ENCODE measurements around the gene TMEM236.

Gene TMEM236

DNA sequence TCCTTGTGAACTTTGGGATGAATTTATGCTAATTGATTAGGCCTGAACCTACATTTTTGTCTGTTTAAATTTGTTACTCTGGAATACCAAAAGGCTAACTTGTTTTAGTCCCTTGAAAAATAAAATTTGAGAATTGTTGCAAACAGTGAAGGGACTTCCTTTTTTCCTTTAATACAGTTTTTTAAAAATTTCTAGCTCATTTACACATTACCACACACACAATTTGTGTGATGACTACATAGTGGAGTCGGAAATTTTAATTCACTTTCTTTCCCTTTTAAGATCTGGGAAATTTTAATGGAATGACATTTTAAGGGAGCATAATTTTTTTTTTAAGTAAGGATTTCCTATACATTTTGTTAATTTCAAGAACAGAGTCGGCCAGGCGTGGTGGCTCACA, 8.6 kb upstream of the TMEM236 start:
- DNase-seq = no peak

DNA sequence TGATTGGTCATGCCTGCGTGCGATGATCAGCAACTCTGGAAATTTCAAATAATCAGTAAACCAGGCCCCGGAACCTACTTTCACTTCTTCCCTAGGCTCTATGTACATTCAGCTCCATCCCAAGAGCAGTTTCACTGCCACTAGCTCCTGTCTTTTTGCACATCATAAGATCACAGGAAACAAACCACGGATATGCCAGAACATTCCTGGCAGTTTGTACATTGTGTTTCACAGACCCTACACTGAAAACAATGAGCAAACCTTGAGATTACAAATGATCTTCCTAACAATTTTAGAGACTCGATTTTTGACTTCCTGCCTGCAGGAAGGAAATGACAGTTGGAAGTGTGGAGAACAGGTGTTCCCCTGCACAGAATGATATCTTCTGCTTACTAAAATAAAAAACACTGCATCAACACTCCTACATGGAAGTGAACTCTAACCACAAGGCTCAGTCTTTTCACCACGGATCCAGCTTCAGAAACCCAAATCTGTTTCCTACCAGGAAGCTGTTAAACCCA, 7.6 kb upstream of the TMEM236 start:
- DNase-seq = no peak

DNA sequence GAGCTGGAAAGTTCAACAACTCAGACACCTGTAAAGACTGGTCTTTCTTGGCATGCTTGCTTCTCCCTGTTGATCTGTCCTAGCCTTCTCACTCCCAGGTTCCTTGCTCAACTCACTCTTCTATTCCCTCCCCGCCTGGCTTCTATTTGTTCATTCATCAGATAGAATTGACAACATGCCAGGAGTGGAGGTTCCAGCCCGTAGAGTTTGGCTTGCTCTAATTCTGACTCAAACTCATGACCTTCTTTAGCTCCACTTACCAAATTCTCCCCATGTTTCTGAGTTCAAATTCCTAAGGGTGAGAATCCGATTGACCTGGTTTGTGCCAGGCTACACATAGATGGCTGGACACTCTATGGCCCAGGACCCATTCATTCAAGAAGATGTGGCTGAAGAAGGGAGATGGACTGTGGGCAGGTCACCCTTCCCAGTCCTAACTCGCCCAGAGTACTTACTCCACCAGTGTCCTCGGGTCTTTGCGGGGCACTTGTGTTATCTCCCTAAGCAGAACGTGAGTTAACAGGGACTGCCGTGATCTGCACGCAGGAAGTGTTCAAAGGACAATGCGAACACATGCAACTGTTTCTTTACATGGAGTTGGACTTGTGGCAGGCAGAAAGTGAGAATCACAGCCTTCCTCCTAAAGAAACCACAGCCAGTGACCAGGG, 4.0 kb upstream of the TMEM236 start:
- no peak for DNase-seq

DNA sequence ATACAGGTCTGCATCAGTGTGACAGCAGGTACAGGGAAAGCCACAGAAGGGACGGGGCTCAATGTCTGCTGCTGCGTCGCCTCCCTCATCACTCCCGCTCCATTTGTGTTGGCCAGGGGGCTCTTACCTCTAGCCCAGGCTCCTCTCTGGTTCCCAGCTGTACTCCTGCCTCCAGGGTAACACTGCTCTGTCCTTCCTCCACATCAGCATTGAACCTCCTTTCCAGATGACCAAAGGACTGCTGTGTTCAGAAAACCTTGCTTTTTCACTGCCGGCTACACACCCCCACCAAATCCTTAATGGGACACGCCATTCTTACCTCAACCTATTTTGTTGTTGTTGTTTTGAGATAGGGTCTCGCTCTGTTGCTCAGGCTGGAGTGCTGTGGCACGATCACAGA, 2.1 kb upstream of the TMEM236 start:
- DNase-seq = no peak

DNA sequence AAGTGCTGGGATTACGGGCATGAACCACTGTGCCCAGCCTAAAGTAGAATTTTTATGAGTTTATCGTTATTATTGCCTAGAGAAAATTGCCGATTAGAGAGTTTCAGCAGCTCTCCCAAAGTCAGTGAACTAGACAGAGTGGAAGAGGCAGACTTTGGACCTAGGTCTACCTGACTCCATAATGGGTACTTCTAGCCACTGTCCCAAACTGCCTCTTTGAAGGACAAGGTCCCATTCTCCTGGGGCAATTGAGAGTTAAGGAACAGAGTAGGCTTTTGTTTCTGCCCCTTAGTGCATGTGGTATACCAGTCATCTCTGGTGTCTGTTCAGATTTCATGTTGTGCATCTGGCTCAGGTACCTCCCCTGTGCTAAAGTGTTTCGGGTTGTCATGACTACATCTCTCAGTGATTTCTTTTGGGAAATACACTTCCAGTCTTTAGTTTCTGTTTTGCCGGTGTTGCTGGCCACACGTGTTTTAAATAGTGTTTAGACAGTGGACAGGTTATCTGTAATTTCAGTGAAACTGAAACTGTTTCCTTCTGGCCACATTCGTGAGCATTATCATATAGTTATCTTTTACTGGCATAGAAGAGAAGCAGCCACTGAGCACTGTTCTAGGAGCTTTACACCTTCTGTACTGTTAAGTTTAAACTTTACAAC, 4.7 kb downstream of the TMEM236 start:
- no peak for DNase-seq

DNA sequence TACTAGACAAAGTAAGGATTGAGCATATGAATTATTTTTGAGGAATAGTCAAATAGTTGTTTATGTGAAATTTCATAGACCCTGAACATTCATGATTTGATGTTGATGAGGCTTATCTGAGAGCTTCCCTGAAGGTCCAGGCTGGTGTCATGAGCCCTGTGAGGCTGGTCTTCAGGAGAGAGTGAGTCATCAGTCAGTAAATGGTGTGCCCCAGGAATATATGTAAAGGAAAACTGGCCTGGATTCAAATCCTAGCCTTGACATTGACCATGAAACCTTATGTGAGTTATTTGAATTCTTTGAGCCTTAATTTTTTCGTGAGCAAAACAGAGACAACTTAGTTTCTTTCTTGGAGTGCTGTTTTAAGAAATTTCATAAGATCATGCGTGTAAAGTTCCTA, 6.2 kb downstream of the TMEM236 start:
- DNase-seq = no peak

DNA sequence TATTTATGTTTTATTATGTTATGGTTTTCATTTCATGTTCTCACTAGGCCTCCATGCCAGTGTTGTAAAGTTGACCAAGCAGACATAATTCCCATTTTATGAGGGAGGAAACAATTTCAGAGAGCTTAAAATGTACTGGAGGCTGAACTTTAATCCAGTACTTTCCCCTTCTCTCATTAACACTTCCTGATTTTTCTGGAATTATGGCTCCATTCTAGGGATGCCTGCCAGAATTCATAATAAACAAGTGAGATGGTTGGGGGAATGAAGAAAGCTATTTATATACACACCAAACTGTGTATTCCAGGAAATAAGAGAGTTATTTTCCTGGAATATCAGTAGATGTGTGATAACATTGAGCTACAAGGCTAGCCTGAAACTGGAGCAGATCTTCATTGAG, 6.9 kb downstream of the TMEM236 start:
- DNase-seq = no peak

DNA sequence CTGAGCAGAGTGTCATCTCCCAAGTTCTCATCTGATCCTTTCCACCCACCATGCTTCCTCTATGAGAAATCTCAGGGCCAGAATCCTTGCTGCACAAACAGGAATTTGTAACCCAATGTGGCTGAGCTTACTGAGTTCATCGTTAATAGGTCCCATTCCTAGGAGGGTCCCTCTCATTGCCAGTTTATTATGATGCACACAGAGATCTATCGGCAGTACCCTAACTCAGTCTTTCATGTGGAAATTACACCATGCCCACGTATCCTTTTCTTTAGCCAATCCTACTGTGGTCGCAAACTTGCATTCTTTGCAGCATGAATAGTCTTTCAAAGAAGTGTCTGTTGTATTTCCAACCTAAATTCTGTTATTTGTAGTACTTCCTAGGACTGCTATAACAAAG, 12.1 kb downstream of the TMEM236 start:
- DNase-seq = no peak

DNA sequence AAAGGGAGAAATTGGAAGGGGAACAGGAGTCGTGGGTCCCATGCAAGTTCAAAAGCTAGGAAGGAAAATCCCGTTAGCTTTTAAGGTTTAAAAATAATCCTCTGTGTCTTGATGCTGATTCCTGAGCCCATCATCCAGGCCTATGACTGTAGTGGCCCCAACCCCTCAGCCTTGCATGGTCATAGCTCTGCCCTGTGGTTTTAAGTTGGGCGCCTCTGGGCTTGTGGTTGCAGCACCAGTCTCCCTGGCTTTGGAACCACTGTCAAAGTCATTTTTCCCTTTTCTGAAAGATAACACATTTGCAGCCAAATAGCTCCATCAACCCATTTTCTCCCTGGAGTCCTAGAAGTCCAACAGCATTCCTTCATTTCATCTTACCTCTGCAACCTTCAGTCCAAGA, 13.6 kb downstream of the TMEM236 start:
- DNase-seq = no peak

DNA sequence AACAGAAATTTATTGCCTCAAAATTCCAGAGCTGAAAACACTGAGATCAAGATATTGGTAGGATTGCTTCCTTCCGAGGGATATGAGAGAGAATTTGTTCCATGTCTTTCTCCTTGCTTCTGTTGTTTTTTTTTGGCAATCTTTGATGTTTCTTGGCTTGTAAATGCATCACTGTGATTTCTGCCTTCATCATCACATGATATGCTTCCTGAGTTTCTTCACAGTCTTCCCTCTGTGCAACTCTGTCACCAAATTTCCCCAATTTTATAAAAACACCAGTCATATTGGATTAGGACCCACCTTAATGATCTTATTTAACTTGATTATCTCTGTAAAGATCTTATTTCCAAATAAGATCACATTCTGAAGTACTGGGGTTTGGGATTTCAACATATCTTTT, 14.7 kb downstream of the TMEM236 start:
- no peak for DNase-seq

DNA sequence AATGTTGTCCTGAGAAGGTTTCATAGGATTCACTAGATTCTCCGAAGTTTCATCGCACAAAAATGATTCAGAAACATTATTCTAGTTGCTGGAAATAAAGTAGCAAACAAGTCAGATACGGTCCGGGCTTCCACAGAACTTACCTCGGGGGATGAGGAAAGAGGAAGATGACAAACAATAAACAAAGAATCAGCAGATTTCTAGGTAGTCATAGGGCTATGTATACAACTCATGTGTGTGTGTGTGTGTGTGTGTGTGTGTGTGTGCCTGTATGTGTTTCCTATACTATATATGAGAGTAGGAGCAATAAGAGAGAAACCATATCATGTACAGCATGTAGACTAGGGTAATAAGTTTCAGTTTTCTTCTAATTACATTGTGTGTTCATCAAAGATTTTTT, 16.5 kb downstream of the TMEM236 start:
- DNase-seq = no peak

DNA sequence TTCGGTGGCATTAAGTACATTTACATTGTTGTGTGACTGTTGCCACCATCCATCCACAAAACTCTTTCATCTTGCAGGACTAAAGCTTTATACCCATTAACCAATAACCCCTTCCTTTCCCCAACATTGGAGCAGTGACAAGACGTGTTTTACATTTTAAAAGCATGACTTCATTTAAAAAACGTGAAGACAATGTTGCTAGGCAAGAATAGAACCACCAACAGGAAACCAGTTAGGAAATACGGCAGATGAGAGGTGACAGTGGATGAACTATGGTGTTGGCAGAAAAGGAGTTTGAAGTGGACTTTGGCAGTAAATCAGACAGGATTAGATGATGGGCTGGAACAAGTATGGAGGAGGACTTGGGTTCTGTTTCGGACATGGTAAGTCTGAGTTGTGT, 17.0 kb downstream of the TMEM236 start:
- DNase-seq = no peak

DNA sequence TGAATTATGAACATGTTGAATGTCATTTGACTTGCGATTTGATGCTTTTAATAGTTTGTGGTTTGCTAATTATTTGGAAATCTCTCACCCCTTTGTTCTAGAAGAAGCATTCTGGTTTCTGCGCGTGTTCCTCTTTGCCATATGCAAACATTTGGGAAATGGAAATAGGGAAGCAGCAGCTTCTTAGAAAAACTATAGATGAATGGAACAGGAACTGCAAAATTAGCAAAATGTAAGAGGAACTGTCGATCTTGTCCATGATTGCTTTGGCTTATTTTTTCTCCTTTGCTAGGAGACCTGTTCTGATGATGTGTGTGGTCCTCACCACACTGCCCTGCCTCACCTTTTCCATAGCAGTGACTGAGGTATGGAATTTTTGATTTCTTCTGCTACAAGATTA, 19.0 kb downstream of the TMEM236 start:
- DNase-seq = no peak

DNA sequence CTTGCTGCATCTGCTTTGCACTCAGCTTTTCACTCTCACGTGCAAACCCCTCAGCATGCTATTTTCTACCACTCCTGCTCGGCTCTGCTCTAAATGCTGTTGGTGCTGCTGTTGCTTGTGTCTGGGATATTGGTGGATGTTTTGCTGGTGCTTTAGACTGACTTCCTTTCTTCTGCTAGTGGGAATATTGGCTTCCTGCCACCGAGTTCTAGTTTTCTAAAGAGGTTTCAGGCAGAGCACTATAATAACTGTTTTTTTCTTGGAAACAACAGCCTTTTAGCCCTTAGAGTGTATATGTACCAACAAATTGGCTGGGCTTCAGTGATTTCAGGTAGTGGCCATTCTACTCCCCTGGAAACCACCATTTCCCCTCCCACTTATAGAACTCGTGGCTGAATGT, 27.8 kb downstream of the TMEM236 start:
- no peak for DNase-seq

DNA sequence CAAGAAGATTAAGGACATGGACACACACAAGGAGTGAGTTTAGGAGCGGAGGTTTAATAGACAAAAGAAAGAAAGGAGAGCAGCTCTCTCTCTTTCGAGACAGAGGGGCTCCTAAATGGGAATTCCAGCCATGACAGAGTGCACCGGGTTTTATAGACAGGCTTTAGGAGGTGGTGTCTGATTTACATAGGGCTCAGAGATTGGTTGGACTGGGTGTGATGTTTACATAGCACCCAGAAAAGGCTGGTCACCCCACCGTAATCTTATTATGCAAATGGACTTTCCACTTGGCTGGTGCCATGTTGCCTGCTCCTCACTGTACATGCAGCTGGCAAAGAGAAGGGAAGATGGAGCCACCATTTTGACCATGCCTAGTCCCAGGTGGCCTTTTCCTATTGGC, 28.7 kb downstream of the TMEM236 start:
- DNase-seq = peak; percentile 35

DNA sequence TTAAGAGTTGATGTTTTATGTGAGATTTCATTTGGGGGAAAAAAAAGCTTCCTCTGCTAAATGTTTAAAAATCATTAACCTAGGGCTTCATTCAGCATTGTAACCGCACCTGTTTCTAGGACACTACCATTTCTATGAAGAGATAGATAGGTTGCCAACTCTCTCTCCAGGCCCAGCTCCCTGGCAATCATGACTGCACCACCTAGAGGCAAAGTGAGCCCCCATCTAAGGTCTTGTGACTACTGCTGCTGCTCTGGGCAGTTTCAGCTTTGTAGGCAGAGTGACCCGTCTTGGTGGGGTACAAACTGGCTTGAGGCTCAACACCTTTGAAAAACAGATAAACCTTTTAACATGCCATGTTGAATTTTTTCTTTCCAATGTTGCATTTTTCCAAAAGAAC, 29.9 kb downstream of the TMEM236 start:
- DNase-seq = no peak

DNA sequence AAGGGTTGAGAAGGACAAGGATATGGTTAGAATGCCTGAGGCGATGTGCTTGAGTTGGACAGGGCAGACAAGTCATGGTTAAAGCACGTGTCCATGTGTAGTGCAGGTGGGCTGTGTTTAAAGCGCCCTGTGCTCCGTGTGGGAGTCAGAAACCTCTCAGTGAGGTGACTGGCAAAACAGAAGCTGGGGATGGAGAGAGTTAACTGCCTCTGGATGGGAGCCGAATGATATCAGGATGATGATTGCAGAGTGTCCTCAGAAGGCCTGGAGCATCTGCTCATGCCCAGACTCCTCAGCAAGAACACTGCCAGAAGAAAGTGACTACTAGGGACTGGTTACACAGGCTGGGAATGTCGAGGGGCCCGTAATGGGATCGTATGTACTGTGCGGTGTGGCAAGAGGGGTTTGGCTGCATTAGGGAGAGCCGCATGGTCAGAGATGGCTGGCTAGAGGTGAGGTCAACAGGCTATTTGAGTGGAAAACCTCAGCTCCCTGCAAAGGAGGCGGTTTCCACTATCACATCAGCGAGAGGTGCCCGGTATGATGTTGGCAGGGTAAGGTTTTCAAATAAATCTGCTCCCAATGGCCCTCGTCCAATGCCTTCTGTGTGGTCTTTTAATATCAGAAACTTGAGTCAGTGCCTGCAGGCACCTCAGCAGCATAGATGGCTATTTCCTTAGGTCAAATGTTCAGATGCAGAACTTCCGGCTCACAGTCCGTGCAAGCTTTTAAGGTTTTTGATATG, 31.1 kb downstream of the TMEM236 start:
- DNase-seq = no peak

DNA sequence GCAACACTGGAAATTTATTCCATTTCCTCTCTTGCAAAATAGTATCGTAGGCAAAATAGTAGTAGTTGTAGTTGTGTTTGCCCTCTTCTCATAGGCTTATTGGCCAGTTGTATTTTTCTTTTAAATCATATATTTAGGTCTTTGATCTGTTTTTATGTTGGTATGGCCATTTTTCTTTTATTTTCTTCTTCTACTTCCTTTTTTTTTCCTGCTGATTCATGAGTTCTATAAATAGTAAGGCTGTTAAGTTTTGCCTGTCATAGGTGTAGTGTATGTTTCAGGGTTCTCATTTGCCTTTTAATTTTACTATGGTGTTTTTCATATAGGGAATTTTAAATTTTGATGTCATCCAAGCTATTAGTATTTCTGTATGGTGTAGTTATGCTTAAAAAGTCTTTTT, 31.8 kb downstream of the TMEM236 start:
- DNase-seq = no peak

DNA sequence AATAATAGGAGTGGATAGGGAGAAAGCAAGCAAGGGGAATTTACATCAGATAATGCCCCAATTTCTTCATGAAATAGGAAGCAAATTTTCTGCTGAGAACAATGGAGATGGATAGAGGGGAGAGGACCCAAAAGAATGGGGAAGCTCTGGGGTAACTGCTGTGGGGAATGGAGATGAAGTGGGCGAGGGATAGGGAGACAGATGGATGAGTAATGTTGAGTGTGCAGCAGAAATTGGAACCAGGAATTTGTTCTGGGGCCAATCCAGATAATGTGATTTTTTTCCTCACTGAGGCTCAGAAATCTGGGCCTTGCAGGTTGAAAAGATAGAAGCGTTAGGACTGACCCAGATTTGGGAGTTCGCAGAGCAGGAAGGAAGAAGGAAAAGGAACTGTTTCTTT, 32.7 kb downstream of the TMEM236 start:
- DNase-seq = no peak

DNA sequence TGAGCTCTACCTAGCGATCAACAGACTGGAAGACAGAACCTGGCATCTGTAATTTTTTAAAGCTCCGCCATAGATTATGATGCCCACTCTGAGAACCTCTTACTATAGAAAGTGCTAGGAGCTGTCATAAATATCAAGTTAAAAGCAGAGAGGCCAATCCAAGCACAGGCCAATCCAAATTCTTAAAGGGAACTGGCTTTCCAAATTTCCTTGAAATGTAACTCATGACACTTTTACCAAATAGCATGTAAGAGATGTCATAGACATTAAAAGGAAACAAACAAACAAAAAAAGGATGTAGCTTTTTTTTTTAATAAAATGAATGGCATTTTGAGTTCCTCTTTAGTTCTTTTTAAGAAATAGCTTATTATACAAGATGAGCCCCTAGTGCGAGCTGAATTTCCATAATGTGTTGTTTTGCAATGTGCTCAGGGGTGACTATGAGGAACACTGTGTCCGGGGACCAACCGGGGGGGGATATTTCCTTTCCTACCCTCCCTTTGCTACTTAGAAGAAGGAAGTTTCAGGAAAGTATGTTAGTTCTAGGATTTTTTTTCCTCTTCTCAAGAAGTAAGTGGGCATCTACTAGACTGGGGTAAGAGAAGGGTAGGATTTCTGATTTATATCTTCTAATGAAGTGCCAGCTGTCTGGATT, 33.4 kb downstream of the TMEM236 start:
- no peak for DNase-seq

DNA sequence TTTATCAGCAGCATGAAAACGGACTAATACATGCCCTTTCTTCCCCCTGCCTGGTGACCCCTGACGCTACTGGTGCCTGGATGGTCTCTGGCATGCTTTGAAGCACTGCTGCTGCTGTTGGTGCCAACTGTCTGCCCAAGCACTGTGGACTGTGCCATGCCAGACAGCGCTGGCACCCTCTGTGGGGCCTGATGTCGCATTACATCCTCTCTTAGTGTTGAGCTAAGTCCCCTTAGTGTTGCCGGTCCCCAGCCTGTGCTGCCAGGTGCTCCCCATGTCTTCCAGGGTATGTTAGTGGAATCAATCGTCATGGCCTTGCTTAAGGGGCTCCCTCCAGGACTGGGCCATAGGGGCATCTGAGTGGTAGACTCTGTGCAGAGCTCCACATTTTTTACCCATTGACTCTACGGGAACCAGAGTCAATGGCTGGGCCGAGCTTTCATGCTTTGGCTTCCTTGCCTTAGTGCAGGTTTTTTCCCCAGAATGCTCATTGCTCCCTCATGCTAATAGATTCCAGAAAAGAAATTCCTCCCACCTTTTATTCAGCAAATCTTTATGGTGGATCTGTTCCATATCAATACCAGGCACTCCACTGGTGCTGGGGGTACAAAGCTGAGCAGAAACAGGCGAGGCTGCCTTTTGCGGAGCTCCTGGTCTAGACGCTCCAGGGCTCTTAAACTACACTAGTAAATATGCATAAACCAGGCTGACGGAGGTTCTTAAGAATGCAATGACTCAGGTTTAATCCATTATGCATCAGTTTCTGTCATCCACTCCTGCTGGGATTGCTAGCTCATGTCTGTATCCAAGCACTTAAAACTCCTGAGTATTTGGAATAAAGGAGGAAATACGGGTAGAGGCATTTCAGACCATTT, 35.3 kb downstream of the TMEM236 start:
- DNase-seq = no peak

DNA sequence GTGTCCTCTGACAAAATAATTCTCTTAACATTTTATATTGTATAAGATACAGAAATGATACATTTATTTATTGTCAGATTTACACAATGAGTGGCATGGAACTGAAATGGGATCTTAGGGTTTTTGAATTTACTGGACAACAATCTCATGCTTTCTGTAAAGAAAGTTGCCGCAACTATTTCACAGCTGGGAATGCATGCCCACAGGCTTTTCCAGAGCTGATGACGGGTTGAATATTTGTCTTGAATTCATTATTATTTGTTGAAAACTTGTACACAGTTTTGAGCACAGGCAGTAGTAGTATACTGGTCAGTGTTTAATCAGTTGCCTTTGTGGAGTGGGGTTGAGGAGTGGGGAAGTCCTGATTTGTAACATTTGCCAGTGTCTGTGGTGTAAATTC, 36.6 kb downstream of the TMEM236 start:
- DNase-seq = no peak

DNA sequence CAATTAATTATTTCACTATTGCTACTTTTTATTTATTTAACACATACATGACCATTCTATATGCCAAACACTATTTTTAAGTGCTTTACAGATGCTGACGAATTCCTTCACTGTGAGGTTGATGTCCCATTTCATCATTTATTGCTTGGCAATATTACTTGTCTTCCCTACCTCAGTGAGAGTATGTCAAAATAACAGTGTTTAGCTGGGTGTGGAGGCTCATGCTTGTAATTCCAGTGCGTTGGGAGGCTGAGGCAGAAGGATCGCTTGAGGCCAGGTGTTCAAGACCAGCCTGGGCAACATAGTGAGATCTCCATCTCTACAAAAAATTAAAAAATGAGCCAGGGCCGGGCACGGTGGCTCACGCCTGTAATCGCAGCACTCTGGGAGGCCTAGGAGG, 37.4 kb downstream of the TMEM236 start:
- no peak for DNase-seq
